Transverse colon (tissue), 4 donors: ENCODE results near the gene TFCP2L1. TPM values are rescaled to one million over a fixed set of nuclear protein-coding genes. Genes with fewer than 3 reads are reported as not detected.

Source experiments
- DNase-seq: peaks from one replicate; pipeline ENCODE4 v3.0.0-alpha.2; 2019
- H3K27ac ChIP-seq, 4 donors: fragments of 200-600 bp; sonication (generic); 2 replicates each; pipeline ENCODE4 v1.5.1; 2016 to 2018; ENCODE audit warnings: inconsistent platforms in 4 of 4
- H3K27me3 ChIP-seq: fragments of 200-600 bp; sonication (generic); 2 replicates; pipeline ENCODE4 v1.5.1; 2017; ENCODE audit warnings: inconsistent platforms
- H3K36me3 ChIP-seq, 4 donors: fragments of 200-600 bp; sonication (generic); 2 replicates each; pipeline ENCODE4 v1.5.1; 2017 to 2019; ENCODE audit warnings: inconsistent platforms in 4 of 4
- H3K4me1 ChIP-seq, 4 donors: fragments of 200-600 bp; sonication (generic); 2 replicates each; pipeline ENCODE4 v1.5.1; 2017 to 2020; ENCODE audit warnings: inconsistent platforms in 4 of 4
- H3K4me3 ChIP-seq, 4 donors: fragments of 200-600 bp; sonication (generic); 1 replicate in 1 of 4; 2 replicates in 3 of 4; pipeline versions ENCODE4 v1.5.1 to v1.6.1; 2017 to 2019; ENCODE audit warnings: inconsistent platforms in 4 of 4
- H3K9me3 ChIP-seq, 2 donors: fragments of 200-600 bp; sonication (generic); 2 replicates each; pipeline ENCODE4 v1.5.1; 2017 to 2019; ENCODE audit warnings: inconsistent platforms in 2 of 2
- CTCF ChIP-seq, 5 experiments: fragments of 200-600 bp in 3 of 5; fragments of 450-650 bp in 2 of 5; sonication (generic) in 3 of 5; IDR thresholded peaks; 1 replicate in 2 of 5; 2 replicates in 3 of 5; pipeline ENCODE4 v1.5.1; 2016 to 2017; ENCODE audit warnings: antibody characterized with exemption in 5 of 5, inconsistent platforms in 3 of 5, mild to moderate bottlenecking in 2 of 5, moderate library complexity in 1 of 5
- EP300 ChIP-seq: sonication (generic); formaldehyde crosslinking; IDR thresholded peaks from one replicate; pipeline ENCODE4 v1.6.1; 2017; ENCODE audit warnings: antibody characterized with exemption, low read depth
- POLR2A ChIP-seq: fragments of 450-650 bp; IDR thresholded peaks from one replicate; pipeline ENCODE4 v1.6.1; 2016; ENCODE audit warnings: antibody characterized with exemption, mild to moderate bottlenecking, moderate library complexity
- POLR2AphosphoS5 ChIP-seq, 3 donors: sonication (generic); formaldehyde crosslinking; IDR thresholded peaks; one replicate each; pipeline ENCODE4 v1.6.1; 2016; ENCODE audit warnings: antibody characterized with exemption in 3 of 3
- WGBS, 2 donors: methylation state at CpG; one replicate each; pipeline ENCODE4 v1.1.5; 2018; ENCODE audit warnings: low coverage in 1 of 2; 5-methylcytosine and 5-hydroxymethylcytosine counted together
- in situ Hi-C, 4 donors: fragments of 200-750 bp; cut with MboI; loops; one replicate each; pipeline versions ENCODE4 v1.15.0 to v1.15.1; 2017; ENCODE audit warnings: low sequenced_read_pairs in 3 of 4, low pct_ligation_motif_present in 1 of 4, low pct_unique_long_range_greater_than_20kb in 1 of 4
- intact Hi-C: fragments of 100-400 bp; cut with DNase I; formaldehyde crosslinking; loops from one replicate; pipeline ENCODE4 v1.15.1; 2023; ENCODE audit warnings: low total_unique reads
- total RNA-seq, 4 donors: library from RNA; depleted of rRNA; stranded (reverse); fragments of >200 nt; gene quantifications; one replicate each; pipeline ENCODE4 v1.1.0, GENCODE V29; 2016

TFCP2L1 gene
- total RNA-seq, 4 donors from 2014 or later: 52.7 to 167 (median 146) TPM

GRCh38 chr2:121251497-121251896, 33.5 kb downstream of the TFCP2L1 start:
- Histone ChIP-seq H3K4me1 (peaks cover 0 to 19% (median 11%) of the 10 kb centered on the region in 4 donors), H3K27me3 (no peaks in the 10 kb centered on the region), H3K36me3 (no peaks in the 10 kb centered on the region), H3K9me3 (no peaks in the 10 kb centered on the region), H3K4me3 (no peak overlapping the region), H3K27ac (no peak overlapping the region)
- in situ Hi-C loops (no loop called here), intact Hi-C loops (no loop called here)
- no peak for DNase-seq
- WGBS, 2 donors: 84 to 92% methylated on average over 1 of the region's 1 CpG
- TF ChIP-seq POLR2A: no peak
- TF ChIP-seq EP300: no peak
- TF ChIP-seq POLR2AphosphoS5 (IDR thresholded peaks at IDR 0.05): no peak
- TF ChIP-seq CTCF (IDR thresholded peaks at IDR 0.05): no peak

GRCh38 chr2:121248766-121249343, 36.1 kb downstream of the TFCP2L1 start:
- Histone ChIP-seq H3K27me3 (no peaks in the 10 kb centered on the region), H3K4me1 (no peaks in the 10 kb centered on the region), H3K4me3 (no peak overlapping the region), H3K36me3 (peaks cover 0 to 4% (median 0%) of the 10 kb centered on the region in 4 donors), H3K27ac (no peak overlapping the region), H3K9me3 (no peaks in the 10 kb centered on the region)
- TF ChIP-seq POLR2AphosphoS5 (IDR thresholded peaks at IDR 0.05): no peak
- no peak for TF ChIP-seq EP300
- TF ChIP-seq POLR2A: no peak
- no peak for TF ChIP-seq CTCF (IDR thresholded peaks at IDR 0.05)
- intact Hi-C loops: no loop called here
- in situ Hi-C loops: no loop called here
- 40 to 86% methylated on average over 2 to 18 of the region's 18 CpGs for WGBS, 2 donors
- DNase-seq: no peak

- in situ Hi-C loops: no loop called here
- no peaks in the 10 kb centered on the region for H3K4me1 ChIP-seq
- DNase-seq: no peak
- TF ChIP-seq EP300: no peak
- TF ChIP-seq POLR2A: no peak
- TF ChIP-seq POLR2AphosphoS5 (IDR thresholded peaks at IDR 0.05): no peak
- 82% methylated on average over 5 of the region's 5 CpGs; no CpG with 5 or more reads in 1 of the 2 donors for WGBS, 2 donors
- no peak overlapping the region for H3K4me3 ChIP-seq
- H3K27me3 ChIP-seq: no peaks in the 10 kb centered on the region
- no peak overlapping the region for H3K27ac ChIP-seq
- intact Hi-C loops: no loop called here
- H3K36me3 ChIP-seq: peaks cover 0 to 10% (median 0%) of the 10 kb centered on the region in 4 donors
- H3K9me3 ChIP-seq: no peaks in the 10 kb centered on the region
These were observed 37.0 kb downstream of the TFCP2L1 start for GRCh38 chr2:121247971-121248370.

GRCh38 chr2:121247534-121247933, 37.5 kb downstream of the TFCP2L1 start:
- DNase-seq: no peak
- no peak for TF ChIP-seq POLR2A
- no peak for TF ChIP-seq POLR2AphosphoS5 (IDR thresholded peaks at IDR 0.05)
- TF ChIP-seq EP300: no peak

GRCh38 chr2:121246704-121247255, 38.2 kb downstream of the TFCP2L1 start:
- in situ Hi-C loops (no loop called here), intact Hi-C loops (no loop called here)
- TF ChIP-seq EP300 (no peak), POLR2A (no peak), CTCF (IDR thresholded peaks at IDR 0.05) (no peak)
- no peak overlapping the region for H3K27ac ChIP-seq
- H3K4me3 ChIP-seq: no peak overlapping the region
- H3K4me1 ChIP-seq: no peaks in the 10 kb centered on the region
- WGBS, 2 donors: 71 to 85% methylated on average over 4 to 15 of the region's 15 CpGs
- no peaks in the 10 kb centered on the region for H3K27me3 ChIP-seq
- no peak for DNase-seq
- H3K36me3 ChIP-seq: peaks cover 0 to 19% (median 0%) of the 10 kb centered on the region in 4 donors
- H3K9me3 ChIP-seq: no peaks in the 10 kb centered on the region

More at GRCh38 chr2:121247534-121247933, 37.5 kb downstream of the TFCP2L1 start:
- H3K36me3 ChIP-seq: peaks cover 0 to 15% (median 0%) of the 10 kb centered on the region in 4 donors
- intact Hi-C loops (no loop called here), in situ Hi-C loops (no loop called here)
- no peaks in the 10 kb centered on the region for H3K27me3 ChIP-seq
- H3K4me1 ChIP-seq: no peaks in the 10 kb centered on the region
- H3K9me3 ChIP-seq: no peaks in the 10 kb centered on the region
- no peak overlapping the region for H3K27ac ChIP-seq
- no peak overlapping the region for H3K4me3 ChIP-seq
- 80 to 83% methylated on average over 3 to 4 of the region's 4 CpGs for WGBS, 2 donors
